ENCODE data around the gene ZNF341.
"Not testable (repeated sequence)": the region's sequence is repeated elsewhere in the genome, so short reads cannot be mapped to it uniquely, and the experiment has no call there.

ZNF341 gene

DNA sequence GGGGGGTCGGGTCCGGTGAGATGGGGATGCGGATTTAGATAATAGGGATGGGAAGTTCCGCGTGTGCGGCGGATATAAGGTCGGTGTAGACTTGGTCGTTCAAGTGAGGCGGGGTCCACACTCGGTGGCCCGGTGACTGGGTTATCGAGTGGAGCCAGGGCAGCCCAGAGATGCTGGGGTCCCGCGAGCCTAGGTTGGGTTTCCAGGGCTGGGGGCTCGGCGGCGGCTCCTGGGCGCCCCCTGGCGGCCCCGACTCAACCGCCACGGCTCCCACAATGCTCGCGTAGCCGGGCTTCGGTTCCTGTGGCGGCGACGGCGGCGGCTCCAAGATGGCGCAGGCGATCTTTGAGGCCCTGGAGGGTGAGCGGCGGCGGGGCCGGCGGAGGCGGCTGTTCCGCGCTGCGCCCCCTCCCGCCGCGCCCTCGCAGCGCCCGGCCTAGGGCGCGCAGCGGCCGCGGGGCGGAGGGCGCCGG, at the start of gene ZNF341:
Gene ZNF341 (plus strand): TSS at position 304 of the 473 bp plus-strand sequence. CDS start 26 bp downstream, at position 330.
- DNase-seq, result peak; percentile 96

DNA sequence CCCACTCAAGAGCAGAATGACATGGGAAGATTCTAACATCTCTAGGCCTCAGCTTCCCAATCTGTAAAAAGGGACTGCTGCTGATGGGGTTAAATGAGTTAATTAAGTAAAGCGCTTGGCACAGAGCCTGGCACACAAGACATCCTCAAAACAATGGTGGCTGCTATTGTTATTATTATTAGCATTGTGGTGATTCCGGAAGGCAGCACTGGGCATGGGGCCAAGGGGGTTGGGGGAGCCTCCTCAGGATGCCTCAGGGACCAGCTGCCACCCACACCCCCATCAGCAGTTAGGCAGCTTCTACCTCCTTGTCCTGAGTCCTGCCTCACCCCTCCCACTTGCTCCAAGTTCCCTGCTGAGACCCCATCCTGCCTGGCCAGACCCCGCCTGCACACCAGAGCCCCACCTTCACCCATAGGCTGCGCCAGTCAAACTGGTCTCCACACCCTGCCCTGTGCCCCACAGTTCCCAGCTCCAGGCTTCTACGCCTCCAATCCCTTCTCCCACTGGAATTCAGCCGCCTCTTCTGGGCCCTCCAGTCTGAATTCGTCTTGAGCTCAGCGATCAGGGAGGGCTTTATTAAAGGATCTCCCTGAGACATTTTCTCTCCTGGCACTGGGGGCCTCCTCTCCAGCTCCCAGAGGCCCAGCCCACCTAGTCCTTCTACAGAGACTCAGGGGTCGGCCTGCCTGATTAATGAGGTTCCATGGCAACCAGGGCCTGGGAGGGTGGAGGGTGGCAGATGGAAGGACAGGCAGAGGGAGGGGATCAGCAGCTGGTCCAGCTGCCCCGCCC, 47.1 kb upstream of the ZNF341 start:
- DNase-seq, result peak; percentile 85

DNA sequence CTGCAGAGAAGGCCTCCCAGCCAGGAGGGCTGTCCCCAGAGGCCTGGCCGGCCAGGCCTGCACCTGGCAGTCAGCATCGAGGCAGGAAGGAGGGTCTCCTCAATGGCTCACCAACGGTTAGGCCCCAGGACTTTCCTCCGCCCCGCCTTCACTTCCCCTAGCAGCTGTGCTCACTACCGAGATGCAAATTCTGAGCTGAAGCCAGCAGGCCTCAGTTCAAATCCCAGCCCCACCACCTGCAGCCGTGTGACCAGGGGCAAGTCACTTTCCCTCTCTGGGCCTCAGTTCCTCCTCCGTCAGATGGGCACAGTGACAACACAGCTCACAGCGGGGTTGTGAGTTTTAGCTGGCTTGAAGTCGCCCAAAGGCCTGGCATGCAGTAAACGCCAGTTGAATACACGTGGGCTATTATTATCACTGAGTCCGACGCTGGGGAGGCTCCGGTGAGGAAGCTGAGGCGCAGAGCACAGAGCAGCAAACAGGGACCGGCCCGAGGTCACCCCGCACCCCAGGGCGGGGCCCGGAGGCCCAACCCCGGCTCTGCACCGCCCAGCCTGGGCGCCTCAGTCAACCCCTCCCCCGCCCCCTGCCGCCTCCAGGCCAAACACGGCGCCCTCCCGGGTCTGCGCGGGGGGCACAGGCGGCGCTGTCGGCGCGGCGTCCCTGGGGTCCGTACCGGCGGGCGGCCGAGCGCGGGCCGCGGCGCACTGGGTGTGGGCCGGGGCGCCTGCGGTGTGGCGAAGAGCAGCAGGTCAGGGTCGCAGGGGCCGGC, 46.3 kb upstream of the ZNF341 start:
- no peak for DNase-seq

DNA sequence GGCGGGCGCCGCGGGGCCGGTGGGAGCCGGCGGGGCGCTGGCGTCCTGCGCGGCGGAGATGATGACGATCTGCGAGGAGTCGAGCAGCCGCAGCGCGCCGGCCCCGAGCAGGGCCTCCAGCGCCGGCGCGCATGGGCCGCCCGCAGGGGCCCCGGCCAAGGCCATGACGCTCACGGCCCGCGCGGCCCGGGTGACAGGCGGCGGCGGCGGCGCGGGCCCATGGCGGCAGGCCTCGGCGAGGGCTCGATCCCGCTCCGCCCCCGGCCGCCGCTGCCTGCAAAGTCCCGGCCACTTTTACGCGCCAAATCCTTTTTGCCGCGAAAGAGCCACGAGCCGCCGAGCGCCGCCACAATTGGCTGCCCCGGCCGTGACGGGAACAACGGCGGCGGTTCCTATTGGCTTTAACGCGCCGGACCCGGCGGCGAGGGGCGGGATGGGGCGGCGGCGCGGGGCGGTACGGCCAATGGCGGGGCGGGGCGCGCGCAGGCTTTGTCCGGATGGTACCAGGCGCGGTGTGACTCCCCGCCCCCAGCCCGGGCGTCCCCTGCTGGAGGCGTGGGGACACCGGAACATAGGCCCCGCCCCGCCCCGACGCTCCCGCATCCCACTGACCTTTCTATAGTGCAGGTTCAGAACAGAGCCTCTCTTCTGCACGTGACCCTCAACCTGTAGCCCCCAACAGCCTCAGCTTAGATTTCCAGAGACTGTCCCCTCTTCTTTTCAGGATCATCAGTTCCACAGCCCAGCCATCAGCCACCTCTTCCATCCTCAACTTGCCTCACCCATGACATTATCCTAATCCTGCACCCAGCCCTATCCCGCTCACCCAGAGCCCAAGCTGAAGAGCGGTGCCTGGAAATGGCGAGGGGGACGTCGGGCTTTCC, 45.5 kb upstream of the ZNF341 start, which contains the start of gene E2F1:
Gene E2F1 (minus strand): TSS at position 286 of the 884 bp plus-strand sequence. CDS start 121 bp downstream, at position 165.
- peak; percentile 98 for DNase-seq

DNA sequence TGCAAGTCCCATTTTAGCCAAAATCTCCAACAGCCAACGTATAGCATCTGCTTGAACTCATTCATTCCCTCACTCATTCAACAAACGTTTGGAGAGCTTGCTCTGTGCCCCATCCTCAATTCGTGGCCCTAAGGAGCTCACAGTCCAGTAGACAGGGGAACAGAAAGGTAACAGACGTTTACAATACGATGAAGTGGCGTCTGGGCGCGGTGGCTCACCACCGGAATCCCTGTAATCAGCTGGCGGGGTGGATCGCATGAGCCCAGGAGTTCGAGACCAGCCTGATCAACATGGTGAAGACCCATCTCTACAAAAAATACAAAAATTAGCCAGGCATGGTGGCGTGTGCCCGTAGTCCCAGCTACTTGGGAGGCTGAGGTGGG, 44.8 kb upstream of the ZNF341 start:
- DNase-seq, result no peak

DNA sequence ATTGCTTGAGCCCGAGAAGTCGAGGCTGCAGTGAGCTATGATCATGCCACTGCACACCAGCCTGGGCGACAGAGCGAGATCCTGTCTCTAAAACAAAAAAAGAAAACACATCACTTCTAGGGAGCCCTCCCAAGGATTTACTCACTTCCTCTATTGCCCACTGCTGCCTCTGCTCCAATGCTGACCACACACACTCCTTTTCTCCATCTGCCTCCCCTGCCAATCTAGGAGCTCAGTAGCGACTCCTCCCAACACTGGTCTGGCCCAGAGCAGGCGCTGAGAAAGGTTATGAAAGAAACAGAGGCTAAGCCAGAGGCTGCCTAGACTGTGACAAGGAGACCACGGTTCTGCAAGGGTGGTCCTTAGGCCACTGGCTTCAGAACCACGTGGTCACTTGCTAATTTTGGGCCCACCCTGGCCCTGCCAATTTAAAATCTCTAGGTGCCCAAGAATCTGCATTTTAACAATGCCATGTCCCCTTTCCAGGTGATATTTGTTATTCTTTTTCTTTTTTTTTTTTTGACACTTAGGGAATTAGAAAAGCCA, 44.4 kb upstream of the ZNF341 start:
- DNase-seq, result no peak

DNA sequence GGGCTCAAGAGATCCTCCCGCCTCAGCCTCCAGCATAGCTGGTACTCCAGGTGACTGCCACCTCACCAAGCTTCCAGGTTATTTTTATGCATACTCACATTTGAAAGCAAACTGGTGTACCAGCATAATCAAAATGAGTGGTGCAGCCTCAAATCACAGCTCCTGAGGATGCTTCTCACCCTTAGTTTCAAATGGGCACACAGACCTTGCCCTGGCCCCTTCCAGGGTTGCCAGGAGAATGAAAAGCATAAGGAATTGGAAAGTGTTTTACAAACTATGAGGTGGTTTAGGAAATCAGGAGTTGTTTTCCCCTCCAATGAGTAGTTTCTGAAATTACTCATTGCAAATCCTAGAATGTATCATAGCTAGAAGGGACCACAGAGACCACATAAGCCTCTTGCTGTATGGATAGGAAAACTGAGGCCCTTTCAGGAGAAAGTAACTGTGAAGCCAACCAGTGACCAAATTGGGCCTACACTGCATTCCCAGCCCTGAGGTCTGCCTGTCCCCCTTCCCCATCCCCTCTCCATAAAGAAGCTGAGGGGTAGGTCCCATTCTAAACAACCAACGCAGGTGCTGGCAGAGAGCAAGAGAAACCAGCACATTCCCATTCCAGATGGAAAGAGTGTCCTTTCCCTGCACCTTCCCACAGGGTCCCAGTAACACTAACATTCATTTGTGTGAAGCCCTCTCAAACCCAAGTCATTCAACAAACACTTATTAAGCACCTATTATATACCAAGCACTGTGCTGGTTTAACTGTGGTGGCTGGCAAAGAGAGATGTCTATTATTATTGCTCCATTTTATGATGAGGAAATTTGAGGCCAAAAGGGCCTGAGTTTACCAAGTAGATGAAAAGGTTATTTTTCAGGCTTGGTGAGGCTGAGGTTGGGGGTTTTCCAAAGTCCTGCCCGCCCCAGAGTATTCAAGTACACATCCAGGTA, 43.5 kb upstream of the ZNF341 start:
- no peak for DNase-seq

DNA sequence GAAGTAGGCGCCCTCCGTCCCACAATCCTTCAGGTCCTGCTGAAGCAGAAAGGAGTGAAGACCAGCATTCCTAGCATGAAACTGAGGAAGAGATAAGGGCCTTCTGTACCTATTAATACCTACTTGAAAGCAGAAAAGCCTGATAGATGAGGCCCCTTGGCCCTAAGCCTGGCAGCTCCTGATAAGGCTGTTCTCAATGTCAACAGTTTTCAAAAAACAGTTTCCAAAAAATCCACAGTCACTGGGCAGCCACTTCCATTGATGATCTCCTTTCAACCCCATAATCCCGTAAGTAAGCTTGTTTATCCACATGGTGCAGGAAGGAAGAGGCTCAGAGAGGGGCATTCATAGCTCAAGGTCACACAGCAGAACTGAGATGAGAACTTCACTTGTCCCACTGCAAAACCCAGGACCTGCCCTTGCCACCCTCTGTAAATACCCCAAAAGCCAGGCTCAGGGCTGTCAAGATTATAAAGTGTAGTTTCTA, 42.8 kb upstream of the ZNF341 start:
- no peak for DNase-seq

DNA sequence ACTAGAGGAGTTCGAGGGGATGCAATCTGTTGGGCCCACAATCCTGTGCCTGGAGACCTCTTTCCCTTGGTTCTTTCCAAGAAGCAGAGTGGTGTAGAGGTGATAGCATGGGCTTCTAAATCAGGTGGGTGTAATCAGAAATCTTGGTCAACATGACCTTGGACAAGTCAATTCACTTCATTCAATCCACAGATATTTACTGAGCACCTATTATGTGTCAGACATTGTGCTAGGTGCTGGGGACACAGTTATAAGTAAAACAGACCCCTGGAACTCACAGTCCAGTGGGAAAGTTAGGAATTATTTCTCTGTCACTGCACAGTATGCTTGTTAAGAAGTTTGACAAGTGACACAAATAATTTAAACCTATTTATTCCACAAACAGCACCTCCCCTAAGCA, 42.3 kb upstream of the ZNF341 start:
- DNase-seq, result no peak

DNA sequence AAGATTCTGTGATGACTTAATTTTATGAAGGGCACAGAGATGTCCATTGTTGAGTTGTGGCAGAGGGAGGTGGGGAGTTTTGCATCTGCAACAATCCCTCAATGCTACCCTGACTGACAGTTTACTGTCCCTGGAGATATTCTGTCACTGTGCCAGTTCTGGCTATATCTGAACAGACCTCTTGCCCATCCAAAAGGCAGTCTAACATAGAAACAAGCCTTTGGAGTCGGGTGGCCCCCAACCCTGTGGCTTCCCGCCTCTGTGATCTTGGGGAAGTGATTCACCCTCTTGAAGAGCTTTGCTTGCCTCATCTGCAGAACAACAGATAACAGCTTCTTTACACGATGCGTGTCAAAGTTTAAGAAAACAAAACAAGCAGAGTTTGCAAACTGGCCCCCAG, 41.8 kb upstream of the ZNF341 start:
- no peak for DNase-seq

DNA sequence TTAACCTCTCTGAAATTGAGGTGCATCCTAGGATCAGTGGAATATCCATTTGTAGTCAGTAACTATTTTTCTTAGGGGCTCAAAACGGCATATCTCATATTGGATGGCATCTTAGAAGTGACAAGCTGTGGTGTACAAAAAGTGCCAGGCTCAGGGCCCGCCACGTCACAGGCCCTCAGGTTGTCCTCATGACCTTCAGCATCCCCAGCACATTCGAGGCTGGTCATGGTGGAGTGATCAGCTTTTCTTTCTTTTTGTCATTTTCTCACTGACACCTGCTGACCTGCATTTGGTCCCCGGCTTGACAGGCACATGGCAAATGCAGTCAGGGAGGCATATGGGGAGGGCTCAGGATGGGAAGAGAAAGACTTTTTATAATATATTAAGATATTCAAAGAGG, 38.5 kb upstream of the ZNF341 start:
- DNase-seq, result peak; percentile 67

DNA sequence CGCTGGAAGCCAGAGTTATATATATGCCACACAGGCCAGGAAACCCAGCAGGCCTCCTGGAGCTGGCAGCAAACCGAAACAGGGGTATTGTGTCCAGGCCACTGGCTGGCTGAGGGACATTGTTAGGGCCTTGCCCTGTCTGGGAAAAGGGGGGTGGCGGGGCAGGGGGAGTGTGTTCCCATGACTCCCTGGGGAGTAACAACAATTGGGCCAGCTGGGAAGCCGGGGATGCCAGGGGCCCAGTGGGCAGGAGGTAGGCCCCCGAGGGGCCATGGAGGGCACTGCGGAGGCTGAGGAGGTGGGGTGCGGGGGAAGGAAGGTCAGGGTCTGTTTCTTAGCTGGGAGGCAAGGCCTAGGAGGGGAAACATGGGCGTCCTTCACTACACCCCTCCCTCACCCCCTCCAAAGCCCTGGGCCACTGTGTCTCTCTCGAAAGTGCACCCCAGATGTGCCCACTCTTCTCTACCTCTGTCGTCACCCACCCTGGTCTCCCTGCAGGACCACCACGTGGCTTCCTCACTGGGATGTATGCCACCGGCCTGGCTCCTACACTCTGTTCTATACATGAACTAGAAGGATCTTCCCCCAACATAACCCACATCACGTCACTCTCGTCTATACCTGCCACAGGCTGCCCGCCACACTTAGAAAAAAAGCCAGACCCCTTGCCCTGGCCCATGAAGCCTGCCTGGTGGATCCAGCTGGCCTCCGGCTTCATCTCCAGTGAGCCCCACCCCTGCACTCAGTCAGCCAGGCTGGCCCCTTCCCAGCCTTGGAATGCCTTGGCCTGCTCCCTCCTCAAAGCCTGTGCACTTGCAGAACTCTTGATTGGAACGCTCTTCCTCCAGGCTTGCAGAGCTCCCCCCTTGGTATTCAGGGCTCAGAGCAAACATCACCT, 37.8 kb upstream of the ZNF341 start:
- DNase-seq, result peak; percentile 83

DNA sequence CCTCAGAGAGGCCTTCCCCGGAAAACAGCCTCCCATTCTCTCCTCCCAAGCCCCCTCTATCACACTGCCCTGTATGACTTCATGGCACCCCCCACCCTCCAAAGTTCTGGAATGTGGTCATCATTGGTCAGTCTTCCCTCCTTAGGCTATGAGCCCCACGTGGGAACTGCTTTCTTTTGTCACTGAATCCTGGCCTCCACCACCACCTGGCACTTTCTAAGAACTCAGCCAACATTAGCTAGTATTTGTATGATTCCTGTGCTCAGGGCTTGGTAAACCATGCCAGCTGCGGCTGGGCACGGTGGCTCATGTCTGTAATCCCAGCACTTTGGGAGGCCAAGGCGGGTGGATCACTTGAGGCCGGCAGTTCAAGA, 37.2 kb upstream of the ZNF341 start:
- DNase-seq, result no peak

DNA sequence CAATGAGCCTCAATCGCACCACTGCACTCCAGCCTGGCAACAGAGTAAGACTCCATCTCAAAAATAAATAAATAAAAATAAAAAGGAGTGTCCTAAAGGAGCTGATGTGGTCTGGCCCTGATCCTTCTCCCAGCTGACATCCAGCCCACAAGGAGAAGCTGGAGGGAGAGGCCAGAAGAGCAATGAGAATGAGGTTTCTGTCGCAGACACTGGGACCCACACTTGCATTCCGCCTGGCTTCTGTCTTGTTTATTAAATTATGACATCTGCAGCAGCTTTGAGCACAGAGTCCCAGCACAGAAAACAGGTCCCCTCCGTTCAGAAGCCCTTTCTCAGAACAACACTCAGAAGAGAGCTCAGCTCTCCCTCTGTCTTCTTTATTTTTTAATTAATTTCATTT, 35.3 kb upstream of the ZNF341 start:
- no peak for DNase-seq

DNA sequence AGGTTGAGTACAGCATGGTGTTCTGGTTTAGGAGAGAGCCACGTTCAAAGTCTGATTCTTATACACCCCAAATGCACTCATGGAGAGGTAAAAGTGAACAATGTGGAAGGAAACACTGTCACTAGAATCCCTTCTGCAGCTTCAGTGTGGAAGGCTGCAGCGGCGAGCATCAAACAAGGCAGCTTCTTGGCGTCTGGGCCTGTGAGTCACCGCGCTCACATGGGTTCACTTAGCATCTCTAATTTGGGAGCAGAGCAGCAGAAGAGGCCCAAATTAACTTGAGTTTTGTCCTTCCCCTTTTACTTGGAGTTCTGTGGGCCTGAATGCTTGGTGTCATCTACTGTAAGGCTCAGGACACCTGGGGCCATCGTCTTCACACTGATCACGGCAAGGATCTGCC, 34.7 kb upstream of the ZNF341 start:
- peak; percentile 52 for DNase-seq

DNA sequence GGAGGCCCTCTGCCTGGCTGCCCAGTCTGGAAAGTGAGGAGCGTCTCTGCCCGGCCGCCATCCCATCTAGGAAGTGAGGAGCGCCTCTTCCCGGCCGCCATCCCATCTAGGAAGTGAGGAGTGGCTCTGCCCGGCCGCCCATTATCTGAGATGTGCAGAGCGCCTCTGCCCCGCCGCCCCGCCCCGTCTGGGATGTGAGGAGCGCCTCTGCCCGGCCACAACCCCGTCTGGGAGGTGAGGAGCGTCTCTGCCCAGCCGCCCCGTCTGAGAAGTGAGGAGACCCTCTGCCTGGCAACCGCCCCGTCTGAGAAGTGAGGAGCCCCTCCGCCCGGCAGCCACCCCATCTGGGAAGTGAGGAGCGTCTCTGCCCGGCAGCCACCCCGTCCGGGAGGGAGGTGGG, 32.8 kb upstream of the ZNF341 start:
- not testable (repeated sequence) for DNase-seq

DNA sequence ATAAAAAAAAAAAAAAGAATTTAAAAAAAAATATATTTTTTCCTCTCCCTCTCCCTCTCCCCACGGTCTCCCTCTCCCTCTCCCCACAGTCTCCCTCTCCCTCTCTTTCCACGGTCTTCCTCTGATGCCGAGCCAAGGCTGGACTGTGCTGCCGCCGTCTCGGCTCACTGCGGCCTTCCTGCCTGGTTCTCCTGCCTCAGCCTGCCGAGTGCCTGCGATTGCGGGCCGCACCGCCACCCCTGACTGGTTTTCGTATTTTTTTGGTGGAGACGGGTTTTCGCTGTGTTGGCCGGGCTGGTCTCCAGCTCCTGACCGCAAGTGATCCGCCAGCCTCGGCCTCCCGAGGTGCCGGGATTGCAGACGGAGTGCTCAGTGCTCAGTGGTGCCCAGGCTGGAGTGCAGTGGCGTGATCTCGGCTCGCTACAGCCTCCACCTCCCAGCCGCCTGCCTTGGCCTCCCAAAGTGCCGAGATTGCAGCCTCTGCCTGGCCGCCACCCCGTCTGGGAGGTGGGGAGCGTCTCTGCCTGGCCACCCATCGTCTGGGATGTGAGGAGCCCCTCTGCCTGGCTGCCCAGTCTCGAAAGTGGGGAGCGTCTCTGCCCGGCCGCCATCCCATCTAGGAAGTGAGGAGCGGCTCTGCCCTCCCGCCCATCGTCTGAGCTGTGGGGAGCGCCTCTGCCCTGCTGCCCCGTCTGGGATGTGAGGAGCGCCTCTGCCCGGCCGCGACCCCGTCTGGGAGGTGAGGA, 30.9 kb upstream of the ZNF341 start:
- DNase-seq, result not testable (repeated sequence)

DNA sequence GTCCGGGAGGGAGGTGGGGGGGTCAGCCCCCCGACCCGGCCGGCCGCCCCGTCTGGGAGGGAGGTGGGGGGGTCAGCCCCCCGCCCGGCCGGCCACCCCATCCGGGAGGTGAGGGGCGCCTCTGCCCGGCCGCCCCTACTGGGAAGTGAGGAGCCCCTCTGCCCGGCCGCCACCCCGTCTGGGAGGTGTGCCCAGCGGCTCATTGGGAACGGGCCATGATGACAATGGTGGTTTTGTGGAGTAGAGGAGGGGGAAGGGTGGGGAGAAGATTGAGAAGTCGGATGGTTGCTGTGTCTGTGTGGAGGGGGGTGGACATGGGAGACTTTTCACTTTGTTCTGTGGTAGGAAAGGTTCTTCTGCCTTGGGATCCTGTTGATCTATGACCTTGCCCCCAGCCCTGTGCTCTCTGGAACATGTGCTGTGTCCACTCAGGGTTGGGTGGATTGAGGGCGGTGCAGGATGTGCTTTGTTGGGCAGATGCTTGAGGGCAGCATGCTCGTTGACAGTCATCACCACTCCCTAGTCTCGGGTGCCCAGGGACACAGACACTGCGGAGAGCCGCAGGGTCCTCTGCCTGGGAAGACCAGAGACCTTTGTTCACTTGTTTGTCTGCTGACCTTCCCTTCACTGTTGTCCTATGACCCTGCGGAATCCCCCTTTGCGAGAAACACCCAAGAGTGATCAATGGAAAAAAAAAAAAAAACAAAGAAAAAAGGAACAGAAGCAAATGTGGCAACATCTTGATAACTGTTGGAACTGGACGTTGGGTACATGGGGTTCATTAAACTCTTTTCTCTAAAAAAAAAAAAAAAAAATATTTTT, 30.0 kb upstream of the ZNF341 start:
- DNase-seq, result no peak

DNA sequence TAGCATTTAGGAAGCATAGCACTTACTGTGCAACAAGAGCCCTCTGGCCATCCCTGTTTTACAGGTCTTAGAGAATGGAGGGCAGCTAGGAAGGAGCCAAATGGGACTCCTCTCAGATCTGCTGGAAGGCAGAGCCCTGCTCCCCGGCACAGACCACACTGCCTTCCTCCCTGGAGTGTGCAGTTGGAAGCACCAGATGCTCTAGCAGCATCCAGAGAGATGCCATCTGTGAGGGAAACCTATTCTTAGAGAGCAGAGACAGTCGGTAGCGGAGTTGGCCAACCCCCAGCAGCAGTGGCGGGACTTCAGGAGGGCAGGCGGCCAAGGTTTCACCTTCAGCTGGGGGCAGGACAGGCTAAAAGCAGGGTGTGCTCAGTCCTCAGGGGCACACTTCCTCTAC, 28.9 kb upstream of the ZNF341 start:
- peak; percentile 47 for DNase-seq
